ENCODE measurements around the gene PDGFRB.

GRCh38 chr5:150135557-150136304 is 19.9 kb downstream of the PDGFRB start:
- TF ChIP-seq, protein P1, sequence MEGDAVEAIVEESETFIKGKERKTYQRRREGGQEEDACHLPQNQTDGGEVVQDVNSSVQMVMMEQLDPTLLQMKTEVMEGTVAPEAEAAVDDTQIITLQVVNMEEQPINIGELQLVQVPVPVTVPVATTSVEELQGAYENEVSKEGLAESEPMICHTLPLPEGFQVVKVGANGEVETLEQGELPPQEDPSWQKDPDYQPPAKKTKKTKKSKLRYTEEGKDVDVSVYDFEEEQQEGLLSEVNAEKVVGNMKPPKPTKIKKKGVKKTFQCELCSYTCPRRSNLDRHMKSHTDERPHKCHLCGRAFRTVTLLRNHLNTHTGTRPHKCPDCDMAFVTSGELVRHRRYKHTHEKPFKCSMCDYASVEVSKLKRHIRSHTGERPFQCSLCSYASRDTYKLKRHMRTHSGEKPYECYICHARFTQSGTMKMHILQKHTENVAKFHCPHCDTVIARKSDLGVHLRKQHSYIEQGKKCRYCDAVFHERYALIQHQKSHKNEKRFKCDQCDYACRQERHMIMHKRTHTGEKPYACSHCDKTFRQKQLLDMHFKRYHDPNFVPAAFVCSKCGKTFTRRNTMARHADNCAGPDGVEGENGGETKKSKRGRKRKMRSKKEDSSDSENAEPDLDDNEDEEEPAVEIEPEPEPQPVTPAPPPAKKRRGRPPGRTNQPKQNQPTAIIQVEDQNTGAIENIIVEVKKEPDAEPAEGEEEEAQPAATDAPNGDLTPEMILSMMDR (IDR thresholded peaks at IDR 0.05; ENCODE audit: insufficient read depth, low read length, poor library complexity, severe bottlenecking): no peak
- no peak for TF ChIP-seq EZH2phosphoT487 (conservative IDR thresholded peaks at IDR 0.05; ENCODE audit: low read length)

Measured in SU-DHL-6 (cell line).